ENCODE measurements around the gene KATNA1.

KATNA1 gene

DNA sequence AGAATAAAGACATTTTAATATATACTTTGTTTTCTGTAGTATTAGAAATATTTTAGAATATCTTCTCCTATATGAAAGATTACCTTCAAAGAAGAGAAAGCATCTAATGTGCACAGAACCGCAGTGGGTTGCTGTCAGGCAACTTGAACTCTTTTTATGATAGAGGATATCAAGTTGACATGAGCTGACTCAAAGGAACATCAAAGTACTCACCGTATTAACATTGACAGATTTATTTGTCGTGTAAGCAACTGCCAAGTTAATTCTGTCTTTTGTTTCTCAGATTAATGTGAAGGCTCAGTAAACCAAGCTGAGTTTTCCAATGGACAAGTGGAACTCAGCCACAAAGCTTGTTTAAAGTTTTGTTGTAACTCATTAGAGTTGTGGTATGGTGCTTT, 84.6 kb downstream of the KATNA1 start:
- TF ChIP-seq CTCF (IDR thresholded peaks at IDR 0.05; ENCODE audit: control insufficient read depth, extremely low read depth, insufficient read depth) = no peak
- DNase-seq (ENCODE audit: low read depth) = no peak
- no peak overlapping the region for H3K4me3 ChIP-seq (ENCODE audit: low read depth, low read length)

- no peak for DNase-seq (ENCODE audit: low read depth)
- H3K4me3 ChIP-seq (ENCODE audit: low read depth, low read length) = no peak overlapping the region
- no peak for TF ChIP-seq CTCF (IDR thresholded peaks at IDR 0.05; ENCODE audit: control insufficient read depth, extremely low read depth, insufficient read depth)
These were observed 85.1 kb downstream of the KATNA1 start for GRCh38 chr6:149563203-149563927.

GRCh38 chr6:149560736-149561135, 87.8 kb downstream of the KATNA1 start:
- TF ChIP-seq CTCF (IDR thresholded peaks at IDR 0.05; ENCODE audit: control insufficient read depth, extremely low read depth, insufficient read depth) = 0 out of 2 replicates have a peak, but pooled peaks have one; percentile 4
- DNase-seq (ENCODE audit: low read depth) = no peak
- H3K4me3 ChIP-seq (ENCODE audit: low read depth, low read length) = no peak overlapping the region

GRCh38 chr6:149559389-149559788, 89.1 kb downstream of the KATNA1 start:
- no peak for TF ChIP-seq CTCF (IDR thresholded peaks at IDR 0.05; ENCODE audit: control insufficient read depth, extremely low read depth, insufficient read depth)
- no peak for DNase-seq (ENCODE audit: low read depth)
- no peak overlapping the region for H3K4me3 ChIP-seq (ENCODE audit: low read depth, low read length)

GRCh38 chr6:149558029-149558428, 90.5 kb downstream of the KATNA1 start:
- DNase-seq (ENCODE audit: low read depth) = no peak
- no peak overlapping the region for H3K4me3 ChIP-seq (ENCODE audit: low read depth, low read length)
- TF ChIP-seq CTCF (IDR thresholded peaks at IDR 0.05; ENCODE audit: control insufficient read depth, extremely low read depth, insufficient read depth) = no peak

DNA sequence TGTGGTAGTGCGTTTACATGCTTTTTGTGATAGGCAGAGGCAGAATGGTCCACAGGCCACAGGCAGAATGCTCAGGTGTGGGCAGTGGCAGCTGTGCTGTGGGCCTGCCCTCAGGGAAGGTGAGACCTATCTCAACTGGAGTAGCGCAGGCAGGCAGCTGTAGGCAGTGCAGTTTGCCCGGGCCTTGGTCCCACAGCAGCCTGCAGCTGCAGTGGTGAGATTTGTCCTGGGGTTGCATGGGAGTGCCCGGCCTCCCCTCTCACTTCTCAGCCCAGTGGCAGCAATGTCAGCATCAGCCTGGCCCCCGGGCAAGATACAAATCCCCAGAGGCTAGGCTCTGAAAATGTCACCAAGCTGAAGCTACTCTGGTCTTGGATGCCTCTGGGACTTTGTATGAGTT, 96.6 kb downstream of the KATNA1 start:
- no peak for DNase-seq (ENCODE audit: low read depth)
- H3K4me3 ChIP-seq (ENCODE audit: low read depth, low read length) = no peak overlapping the region
- no peak for TF ChIP-seq CTCF (IDR thresholded peaks at IDR 0.05; ENCODE audit: control insufficient read depth, extremely low read depth, insufficient read depth)

Data from LNCaP clone FGC (cell line).